Daoy (cell line): ENCODE results near the gene MYO18A. TPM values are rescaled to one million over a fixed set of nuclear protein-coding genes. Genes with fewer than 3 reads are reported as not detected.

ENCODE experiments used
- DNase-seq: peaks from one replicate; pipeline ENCODE4 v3.0.0-alpha.2; 2015; ENCODE audit warnings: low read depth
- total RNA-seq: library from RNA; depleted of rRNA; stranded (reverse); fragments of >200 nt; shearing (Covaris generic); gene quantifications from 2 replicates; pipeline ENCODE4 v1.2.3, GENCODE V29; 2014

Gene MYO18A
- total RNA-seq, 1 experiment from 2014 or later = 11.9 TPM

GRCh38 chr17:29059281-29059680, 120.9 kb downstream of the MYO18A start:
- peak; percentile 55 for DNase-seq

- DNase-seq = no peak
Measured at GRCh38 chr17:29058391-29058790, 121.8 kb downstream of the MYO18A start.

GRCh38 chr17:29057361-29057760, 122.8 kb downstream of the MYO18A start:
- no peak for DNase-seq

GRCh38 chr17:29054835-29055234, 125.4 kb downstream of the MYO18A start:
- no peak for DNase-seq

- no peak for DNase-seq
Measured at GRCh38 chr17:29051731-29052130, 128.5 kb downstream of the MYO18A start.

GRCh38 chr17:29051194-29051593, 129.0 kb downstream of the MYO18A start:
- no peak for DNase-seq

GRCh38 chr17:29050176-29050575, 130.0 kb downstream of the MYO18A start:
- no peak for DNase-seq

- no peak for DNase-seq
Measured at GRCh38 chr17:29049541-29050145, 130.6 kb downstream of the MYO18A start.

GRCh38 chr17:29048440-29049368, 131.5 kb downstream of the MYO18A start:
- DNase-seq = peak; percentile 41

- DNase-seq = no peak
Measured at GRCh38 chr17:29046473-29046839, 133.7 kb downstream of the MYO18A start.

GRCh38 chr17:29045734-29046472, 134.3 kb downstream of the MYO18A start:
- DNase-seq = no peak

- no peak for DNase-seq
Measured at GRCh38 chr17:29045026-29045425, 135.2 kb downstream of the MYO18A start.

- DNase-seq = no peak
Measured at GRCh38 chr17:29043539-29044145, 136.6 kb downstream of the MYO18A start.

GRCh38 chr17:29042679-29043538, 137.3 kb downstream of the MYO18A start, which contains the start of gene PIPOX:
TSS of gene PIPOX (plus strand) at chr17:29043141. CDS start at chr17:29043226, 85 bp downstream.
- DNase-seq = peak; percentile 71

GRCh38 chr17:29042026-29042678, 138.0 kb downstream of the MYO18A start:
- no peak for DNase-seq

GRCh38 chr17:29041571-29041970, 138.6 kb downstream of the MYO18A start:
- DNase-seq = no peak

- DNase-seq = no peak
Measured at GRCh38 chr17:29041091-29041490, 139.1 kb downstream of the MYO18A start.

GRCh38 chr17:29039764-29040598, 140.2 kb downstream of the MYO18A start:
- DNase-seq = peak; percentile 91

GRCh38 chr17:29038085-29038795, 142.0 kb downstream of the MYO18A start:
- DNase-seq = no peak
